Activated naive CD4-positive, alpha-beta T cell treated with anti-CD3 and anti-CD28 coated beads, Interleukin-2, amount 50 U/mL, for 72 hours (primary cell): ENCODE results near the gene OPRM1. TPM values are rescaled to one million over a fixed set of nuclear protein-coding genes. Genes with fewer than 3 reads are reported as not detected.

ENCODE experiments used
- ATAC-seq, 2 donors: fragments of 150-1000 bp; cut with Tn5 transposase; 2 replicates each; pipeline ENCODE4 v1.10.0; 2021; ENCODE audit warnings: mild to moderate bottlenecking in 2 of 2, moderate library complexity in 2 of 2
- DNase-seq, 2 donors: peaks; one replicate each; pipeline ENCODE4 v3.0.0; 2021 to 2022; ENCODE audit warnings: low spot score in 2 of 2
- H3K27ac Mint-ChIP-seq, 2 donors: one replicate each; pipeline ENCODE4 v1.8.0; 2022; ENCODE audit warnings: mild to moderate bottlenecking in 2 of 2, mixed read lengths in 2 of 2
- H3K36me3 Mint-ChIP-seq, 2 donors: one replicate each; pipeline ENCODE4 v1.8.0; 2022; ENCODE audit warnings: mixed read lengths in 2 of 2
- H3K9me3 Mint-ChIP-seq, 2 donors: one replicate each; pipeline ENCODE4 v1.8.0; 2022; ENCODE audit warnings: mixed read lengths in 2 of 2
- total RNA-seq, 2 donors: library from RNA; stranded (reverse); gene quantifications; one replicate each; pipeline ENCODE4 v1.2.3, GENCODE V29; 2022

Gene OPRM1
- total RNA-seq, 2 donors from 2014 or later, result not detected

GRCh38 chr6:154295733-154296132, 256.7 kb downstream of the OPRM1 start:
- Mint-ChIP-seq H3K9me3 (no peaks in the 10 kb centered on the region), H3K36me3 (no peaks in the 10 kb centered on the region), H3K27ac (no peak overlapping the region)
- DNase-seq, result no peak
- no peak for ATAC-seq
